Measurements from ENCODE around the gene AUH.

The AUH gene

DNA sequence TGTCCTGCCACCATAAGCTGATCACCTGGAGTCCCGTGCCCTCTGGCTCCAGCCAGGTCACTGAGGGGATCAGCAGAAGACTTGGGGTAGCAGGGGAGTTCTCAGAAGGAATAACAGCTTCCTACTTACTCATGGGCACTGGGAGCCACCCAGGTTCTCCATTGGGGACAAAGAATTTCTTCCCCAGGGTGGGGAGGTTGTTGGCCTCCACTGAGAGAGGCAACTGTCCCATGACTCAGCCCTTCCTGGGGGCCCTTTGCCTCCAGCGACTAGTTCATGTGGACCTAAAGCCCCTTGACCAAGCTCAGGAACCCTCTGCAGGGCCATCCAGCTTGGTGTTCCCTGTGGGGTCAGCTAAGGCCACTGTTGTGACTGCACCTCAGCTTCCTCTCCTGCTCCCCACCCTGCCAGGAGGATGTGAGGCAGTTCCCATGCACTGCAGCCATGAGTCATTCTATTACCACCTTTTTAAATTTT is 175.0 kb downstream of the AUH start:
- peak; percentile 62 for DNase-seq

DNA sequence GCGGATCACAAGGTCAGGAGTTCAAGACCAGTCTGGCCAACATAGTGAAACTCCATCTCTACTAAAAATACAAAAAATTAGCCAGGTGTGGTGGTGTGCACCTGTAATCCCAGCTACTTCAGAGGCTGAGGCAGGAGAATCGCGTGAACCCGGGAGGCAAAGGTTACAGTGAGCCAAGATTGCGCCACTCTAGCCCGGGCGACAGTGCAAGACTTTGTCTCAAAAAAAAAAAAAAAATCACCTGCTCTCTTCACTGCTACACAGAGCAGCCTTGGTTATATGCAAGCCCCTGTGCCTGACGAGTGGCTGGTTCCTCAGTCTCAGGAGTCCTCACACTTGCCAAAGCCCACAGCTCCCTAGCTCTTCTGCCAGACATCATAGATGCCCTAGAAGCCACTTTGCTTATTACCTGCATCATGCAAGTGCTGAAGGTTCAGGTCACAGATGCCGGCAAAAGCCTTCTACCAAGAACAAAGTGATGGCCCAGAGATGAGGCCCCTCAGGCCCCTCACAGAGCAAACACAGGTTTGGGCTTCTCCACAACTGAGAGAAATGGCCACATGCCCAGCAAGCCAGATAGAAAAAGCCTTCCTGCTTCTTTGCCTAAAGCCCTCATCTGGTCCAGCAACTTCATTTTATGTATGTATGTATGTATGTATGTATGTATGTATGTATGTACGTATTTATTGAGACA is 176.4 kb downstream of the AUH start:
- DNase-seq = no peak

DNA sequence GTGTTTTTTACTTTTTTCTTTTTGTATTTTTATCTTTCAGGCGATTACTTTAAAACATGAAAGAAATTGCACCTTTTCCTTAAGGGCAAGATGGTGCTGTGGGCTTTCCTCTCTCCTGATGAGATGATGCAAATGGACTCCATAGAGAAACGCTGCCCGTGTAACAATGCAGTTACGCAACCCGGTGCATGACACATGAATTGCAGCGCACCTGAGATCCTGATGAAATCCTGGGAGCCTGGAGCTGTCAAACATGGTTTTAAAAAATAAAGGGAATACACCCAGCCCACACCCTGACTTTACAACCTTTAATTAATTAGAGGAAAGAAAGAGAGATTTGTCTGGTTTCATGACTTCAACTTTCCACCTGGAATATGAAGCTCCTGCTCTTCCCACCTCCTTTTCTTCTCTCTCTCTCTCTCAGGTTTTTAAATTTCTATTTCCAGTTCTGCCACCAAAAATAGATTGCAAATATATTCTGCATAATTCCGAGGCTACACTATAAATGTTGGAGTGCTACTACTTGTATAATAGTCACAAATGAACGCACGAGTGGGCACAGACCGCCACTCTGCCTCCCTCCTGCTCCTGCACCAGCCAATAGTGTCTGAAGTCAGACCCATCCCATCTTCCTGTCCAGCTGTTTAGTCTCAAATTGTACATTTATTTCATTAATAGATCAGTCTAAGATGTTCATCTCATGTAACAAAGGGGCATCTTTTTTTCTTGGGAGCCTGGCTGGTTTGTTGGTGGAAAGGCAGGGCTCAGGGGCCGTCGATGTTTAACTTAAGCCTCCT is 179.1 kb downstream of the AUH start:
- DNase-seq = no peak

DNA sequence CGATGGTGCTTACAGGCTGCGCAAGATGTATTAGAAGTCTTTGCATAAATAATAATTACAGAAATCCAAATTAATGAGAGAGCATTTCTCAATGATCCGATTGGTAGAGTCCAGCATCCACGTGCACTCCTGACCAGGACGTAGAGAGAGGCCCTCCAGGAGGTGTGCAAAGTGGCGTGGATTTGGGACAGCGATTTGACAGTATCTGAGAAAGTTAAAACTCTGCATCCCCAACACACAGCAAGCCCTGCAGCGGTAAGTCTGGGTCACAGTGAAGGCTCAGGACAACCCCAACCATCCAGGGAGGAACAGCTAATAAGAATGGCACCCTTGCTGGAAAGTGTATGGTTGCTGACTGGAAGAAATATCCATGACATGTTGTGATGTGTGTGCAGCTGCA is 180.2 kb downstream of the AUH start:
- DNase-seq = no peak

DNA sequence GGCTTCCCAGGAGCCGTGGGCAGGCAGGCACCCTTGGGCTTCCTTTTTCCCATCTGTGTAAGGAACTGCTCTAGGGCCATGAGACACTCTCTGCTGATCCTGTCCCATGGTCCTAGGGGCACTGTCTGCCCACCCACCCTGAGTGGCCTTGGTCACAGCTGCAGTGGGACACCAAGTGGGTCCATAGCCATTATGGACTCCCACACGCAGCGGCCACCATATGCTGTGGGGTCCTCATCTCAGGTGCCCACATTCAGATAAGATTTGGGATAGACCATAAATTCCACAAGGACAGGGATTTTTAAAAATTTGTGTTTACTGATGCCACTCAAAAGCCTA is 180.8 kb downstream of the AUH start:
- no peak for DNase-seq

DNA sequence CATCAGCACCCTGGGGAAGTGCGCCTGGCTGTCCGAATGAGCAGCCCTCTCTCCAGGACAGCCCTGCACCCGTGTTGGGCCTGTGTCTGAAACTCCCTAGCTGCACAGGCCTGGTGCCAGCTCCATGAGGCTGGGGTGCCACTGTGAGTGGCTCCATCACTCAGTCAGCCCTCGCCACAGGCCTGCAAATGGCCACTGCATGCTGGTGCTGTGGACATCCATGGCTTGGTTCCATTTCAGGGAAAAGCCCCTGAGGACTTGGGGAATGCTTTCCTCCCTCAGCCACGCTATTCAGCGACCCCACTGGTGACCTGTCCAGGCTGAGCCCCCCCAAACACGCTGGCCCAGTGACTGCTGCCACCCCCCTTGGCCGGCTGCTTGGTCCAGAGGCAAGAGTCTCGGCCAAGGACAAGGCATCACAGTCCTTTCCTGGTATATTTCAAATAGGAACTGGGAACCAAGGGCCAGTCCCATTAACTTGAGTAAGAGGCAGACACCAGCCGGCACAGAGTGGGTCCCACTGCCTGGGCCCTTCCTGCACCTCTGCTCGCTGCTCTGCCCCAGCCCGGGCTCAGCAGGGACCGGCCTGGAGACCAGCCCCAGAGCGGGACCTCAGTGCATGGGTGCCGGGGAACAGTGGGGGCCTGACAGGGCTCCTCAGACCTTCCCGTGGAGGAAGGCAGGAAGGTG is 181.3 kb downstream of the AUH start:
- DNase-seq = no peak

DNA sequence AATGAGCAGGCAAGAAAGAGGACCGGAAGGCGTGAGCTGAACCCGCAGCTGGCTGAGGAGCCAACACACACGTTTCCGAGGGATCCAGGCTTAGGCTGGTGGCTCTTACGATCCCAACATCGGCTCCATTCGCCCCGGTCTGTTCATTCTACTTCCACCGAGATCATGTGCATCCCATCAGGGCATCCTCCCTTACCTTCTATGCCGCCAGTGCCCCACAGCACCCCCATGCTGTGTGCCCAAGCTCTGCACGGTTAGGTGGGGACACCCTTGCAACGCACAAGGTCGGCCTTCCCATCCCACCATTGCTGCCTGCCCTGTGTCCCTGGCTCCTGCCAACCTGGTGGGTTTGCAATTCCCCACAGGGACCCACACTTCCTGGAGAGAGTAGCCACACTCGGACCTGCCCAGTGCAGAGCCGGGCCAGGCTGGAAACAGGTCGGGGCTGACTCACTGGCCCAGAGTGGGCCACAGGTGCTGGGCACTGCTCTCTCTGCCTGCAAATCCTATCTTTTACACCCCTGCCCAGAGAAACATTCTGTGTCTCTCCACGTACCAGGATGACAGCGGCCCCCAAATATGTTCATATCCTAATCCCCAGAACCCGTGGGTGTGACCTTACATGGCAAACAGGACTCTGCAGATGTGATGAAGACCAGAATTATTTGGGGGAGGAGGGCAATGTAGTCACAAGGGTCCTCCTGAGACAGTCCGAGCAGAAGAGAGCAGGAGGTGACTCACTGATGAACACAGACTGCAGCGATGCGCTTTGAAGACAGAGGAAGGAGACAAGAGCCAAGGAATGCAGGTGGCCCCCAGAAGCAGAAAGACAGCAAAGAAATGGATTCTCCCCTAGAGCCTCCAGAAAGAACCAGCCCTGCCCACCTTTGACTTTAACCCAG is 182.2 kb downstream of the AUH start:
- peak; percentile 90 for DNase-seq

DNA sequence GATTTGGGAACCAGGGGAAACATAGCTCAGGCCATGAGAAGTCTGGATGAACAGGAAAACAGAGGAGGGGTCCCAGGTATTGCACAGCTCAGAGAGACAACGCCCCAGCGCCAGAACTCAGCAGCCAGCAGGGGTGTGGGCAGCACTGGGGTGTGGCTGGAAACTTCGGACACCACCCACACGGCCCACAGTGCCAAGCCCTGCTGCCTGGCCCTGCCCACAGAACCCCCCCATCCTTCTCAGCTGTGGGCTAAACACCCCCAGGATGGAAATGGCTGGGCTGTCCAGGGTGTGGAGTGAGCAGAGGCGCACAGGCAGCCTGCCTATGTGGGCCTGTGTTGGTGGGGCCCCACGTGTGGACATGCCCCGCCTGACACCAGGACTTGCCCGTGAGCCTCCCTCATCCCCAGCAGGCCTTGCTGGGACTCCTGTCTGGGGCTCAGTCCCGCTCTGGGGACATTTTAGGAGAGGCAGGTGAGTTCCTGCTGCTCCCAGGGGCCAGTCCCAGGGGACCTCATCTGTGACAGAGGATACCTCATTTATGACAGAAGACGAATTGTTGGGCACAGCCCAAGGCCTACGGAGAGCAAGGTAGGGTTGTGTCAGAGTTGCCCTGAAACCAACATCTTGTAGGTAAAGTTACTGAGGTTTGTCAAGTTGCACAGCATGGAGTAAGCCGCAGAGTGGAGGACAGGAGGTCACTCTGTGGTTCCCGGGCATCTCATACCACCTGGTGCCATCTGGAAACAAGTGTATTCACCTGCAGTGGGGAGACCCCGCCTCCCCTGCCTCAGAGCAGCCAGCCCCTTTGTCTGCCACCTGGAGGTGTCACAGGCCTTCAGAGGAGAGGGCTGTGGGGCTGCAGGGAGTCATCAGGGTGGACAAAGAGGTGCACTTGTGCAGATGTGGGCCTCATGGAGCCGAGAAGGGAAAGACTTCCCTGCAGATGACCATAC is 183.2 kb downstream of the AUH start:
- no peak for DNase-seq

DNA sequence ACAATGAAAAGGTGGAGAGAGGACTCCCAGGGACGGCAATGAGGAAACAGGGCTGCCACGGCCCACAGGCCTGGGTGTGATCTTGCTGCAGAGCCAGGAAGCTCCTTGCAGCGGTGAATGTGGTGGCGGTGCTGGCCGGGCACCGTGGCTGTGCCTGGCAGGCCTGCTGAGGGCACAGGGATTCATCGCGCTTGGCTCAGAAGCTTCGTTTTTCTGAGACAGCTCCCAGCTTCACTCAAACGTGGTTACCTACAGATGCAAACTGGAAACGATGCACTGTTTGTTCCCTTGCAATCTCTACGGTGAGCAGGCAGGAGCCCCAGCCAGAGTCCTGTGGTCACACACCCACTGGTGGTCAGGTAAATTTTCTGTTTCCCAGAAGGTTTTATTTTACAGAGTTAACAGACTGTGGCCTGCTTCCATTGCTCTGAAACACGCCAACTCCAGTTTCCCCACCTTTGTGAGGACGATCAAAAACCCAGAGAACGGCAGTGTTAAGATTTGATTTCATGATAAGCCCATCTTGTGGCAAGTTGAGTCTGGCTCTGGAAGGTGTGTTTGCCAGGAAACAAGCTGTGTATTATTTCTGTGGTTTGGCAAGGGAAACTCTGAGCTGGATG is 183.9 kb downstream of the AUH start:
- DNase-seq = no peak

DNA sequence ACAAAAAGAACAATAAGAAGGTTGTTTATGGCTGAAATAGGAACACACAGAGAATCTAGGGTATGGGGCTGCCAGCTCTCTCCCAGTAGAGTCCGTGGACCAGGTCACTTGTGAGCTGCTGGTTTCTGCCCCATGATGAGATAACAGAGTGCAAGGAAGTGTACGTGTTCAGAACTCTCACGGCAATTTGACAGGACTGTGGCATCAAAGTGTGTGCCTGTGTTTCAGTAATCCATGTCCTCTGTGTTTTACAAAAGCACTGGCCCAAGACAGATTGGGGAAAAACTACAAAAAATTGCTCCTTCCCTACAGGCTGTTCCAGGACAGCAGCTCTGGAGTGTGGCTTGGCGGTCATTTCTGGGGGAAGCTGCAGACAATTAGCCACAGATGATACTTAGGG is 184.6 kb downstream of the AUH start:
- DNase-seq = no peak

DNA sequence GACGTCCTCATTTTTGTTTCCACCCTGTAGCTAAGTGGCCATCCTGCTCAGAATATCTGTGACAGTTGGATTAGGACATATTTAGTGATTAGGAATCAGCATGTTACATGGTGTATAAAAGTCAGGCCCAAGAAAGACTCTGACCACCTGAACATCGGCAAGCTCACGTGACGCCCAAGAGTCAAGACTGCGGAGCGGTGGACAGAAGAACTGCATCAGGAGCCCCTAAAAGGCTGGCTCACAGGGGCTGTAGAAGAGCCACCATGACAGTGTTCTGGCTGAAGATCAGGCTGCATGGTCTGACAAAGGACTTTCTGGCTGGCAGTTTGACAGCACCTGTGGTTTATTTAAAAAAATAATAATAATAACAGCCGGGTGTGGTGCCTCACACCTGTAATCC is 185.3 kb downstream of the AUH start:
- no peak for DNase-seq

DNA sequence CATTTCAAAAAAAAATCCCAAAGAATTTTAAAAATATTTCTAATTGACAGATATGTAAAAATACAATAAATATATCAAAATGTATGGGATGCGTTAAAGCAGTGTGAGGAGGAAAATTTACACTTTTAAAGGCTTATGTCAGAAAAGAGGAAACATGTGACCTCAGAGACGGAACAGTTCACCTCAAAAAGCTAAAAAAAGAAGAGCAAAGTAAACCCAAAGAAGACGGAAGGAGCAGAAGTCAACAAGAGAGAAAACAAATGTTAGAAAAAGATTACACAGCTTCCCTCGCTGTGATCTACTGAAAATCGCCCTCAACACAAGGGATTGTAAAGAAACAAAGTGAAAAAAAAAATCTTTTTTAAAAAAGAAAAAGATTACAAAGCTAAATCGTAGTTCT is 186.9 kb downstream of the AUH start:
- DNase-seq = no peak

DNA sequence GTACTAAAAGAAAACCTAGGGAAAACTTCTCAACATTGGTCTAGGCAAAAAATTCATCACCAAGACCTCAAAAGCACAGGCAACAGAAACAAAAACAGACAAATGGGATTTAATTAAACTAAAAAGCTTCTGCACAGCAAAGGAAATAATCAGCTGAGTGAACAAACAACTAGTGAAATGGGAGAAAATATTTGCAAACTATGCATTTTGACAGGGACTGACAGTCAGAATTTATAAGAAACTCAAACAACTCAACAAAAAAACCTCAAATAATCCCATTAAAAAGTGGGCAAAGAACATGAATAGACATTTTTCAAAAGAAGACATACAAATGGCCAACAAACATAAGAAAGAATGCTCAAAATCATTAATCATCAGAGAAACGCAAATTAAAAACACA is 189.4 kb downstream of the AUH start:
- no peak for DNase-seq

DNA sequence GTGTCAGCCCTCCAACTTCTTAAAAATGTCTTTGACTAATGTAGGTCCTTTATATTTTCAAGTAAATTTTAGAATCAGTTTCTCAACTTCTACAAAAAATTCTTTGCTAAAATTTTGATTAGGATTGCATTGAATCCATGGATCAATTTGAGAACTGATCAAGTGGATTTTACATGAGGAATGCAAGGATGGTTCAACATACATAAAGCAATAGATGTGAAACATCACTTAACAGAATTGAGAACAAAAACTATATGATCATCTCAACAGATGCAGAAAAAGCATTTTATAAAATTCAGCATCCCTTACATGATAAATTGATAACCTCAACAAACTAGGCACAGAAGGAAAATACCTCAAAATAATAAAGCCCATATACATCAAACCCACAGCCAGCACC is 190.8 kb downstream of the AUH start:
- DNase-seq = no peak

DNA sequence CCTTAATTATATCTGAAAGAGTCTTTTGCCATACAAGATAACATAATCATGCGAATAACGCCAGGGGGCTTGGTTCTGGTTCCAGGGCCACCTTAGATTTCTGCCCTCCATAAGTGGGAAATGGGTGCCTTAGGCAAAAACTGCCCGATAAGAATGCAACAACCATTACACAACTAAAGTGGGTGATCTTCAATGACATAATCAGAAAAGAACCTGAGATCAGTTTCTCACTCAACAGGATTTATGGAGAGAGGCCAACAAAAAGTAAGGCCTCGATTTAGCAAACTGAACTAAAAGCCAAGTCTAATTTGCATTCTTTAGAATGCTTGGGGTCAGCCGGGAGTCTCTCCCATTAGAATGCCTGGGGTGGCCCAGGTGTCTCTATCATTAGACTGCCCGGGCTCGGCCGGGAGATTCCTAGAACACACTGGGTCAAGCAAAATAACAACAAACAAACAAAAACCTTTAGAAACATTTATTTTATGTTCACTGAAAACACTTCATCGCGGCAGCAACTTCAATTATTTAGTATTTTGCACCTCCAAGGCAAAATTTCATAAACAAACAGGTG is 194.8 kb downstream of the AUH start:
- peak; percentile 49 for DNase-seq

DNA sequence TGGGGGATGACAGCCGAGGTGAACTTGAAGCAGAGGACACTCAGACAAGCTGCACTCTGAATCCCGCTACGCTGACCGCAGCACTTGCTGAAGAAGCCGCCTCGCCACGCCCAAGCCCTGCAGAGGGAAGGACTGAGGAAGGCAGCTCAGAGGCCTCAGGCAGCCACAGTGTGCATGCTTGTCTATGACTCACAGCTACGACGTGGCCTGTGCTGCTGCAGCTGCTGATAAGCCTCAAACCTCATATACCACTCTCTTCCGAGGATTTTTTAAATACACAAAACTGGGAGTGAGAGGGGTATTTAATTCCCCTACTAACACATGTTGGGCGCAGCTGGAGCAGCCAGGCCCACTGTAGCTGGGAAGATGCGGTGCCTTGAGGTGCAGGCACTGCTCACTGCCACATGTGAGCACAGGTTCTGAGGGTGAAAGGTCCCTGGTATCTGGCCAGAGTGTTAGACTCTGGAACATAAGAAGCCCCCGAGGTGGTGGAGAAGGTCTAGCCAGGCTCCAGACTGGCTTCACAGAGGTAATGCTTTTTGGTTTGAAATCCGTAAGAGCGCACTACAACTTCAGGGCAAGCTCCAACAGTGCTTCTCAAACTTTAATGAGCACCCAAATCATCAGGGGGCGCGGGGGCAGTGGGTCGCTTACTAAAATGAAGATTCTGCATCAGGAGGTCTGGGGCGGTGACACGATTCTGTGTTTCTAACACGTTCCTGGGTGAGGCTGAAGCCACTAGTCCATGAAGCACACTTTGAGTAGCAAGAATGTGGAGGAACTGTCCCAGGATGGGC is 196.8 kb downstream of the AUH start:
- peak; percentile 97 for DNase-seq
